Hindlimb muscle (tissue), 1 donor: ENCODE data around the gene CCDC171. TPM values are rescaled to one million over a fixed set of nuclear protein-coding genes. Genes with fewer than 3 reads are reported as not detected.
"Not testable (repeated sequence)": the region's sequence is repeated elsewhere in the genome, so short reads cannot be mapped to it uniquely, and the experiment has no call there.

Source experiments
- DNase-seq: peaks from one replicate; pipeline ENCODE4 v3.0.0-alpha.2; 2013
- polyA plus RNA-seq: library from polyadenylated mRNA; unstranded; fragments of 120-200 nt; gene quantifications from one replicate; pipeline ENCODE4 v1.2.1, GENCODE V29; 2013; ENCODE audit not compliant: insufficient read length

Gene CCDC171
- polyA plus RNA-seq, 1 donor = 2.2 TPM

- DNase-seq = no peak
Measured at GRCh38 chr9:15769547-15769946, 216.7 kb downstream of the CCDC171 start.

GRCh38 chr9:15778861-15779260, 226.0 kb downstream of the CCDC171 start:
- DNase-seq = no peak

GRCh38 chr9:15782106-15782505, 229.3 kb downstream of the CCDC171 start:
- no peak for DNase-seq

GRCh38 chr9:15785584-15785983, 232.7 kb downstream of the CCDC171 start:
- no peak for DNase-seq

- DNase-seq = no peak
Measured at GRCh38 chr9:15786616-15787015, 233.8 kb downstream of the CCDC171 start.

GRCh38 chr9:15810219-15810899, 257.5 kb downstream of the CCDC171 start:
- not testable (repeated sequence) for DNase-seq

GRCh38 chr9:15813076-15813475, 260.2 kb downstream of the CCDC171 start:
- DNase-seq = no peak

- DNase-seq = no peak
Measured at GRCh38 chr9:15824310-15824709, 271.5 kb downstream of the CCDC171 start.

GRCh38 chr9:15831384-15831783, 278.5 kb downstream of the CCDC171 start:
- DNase-seq = no peak

- no peak for DNase-seq
Measured at GRCh38 chr9:15834541-15834940, 281.7 kb downstream of the CCDC171 start.

GRCh38 chr9:15837079-15837679, 284.3 kb downstream of the CCDC171 start:
- DNase-seq = peak; percentile 45

GRCh38 chr9:15842051-15842450, 289.2 kb downstream of the CCDC171 start:
- DNase-seq = no peak

- no peak for DNase-seq
Measured at GRCh38 chr9:15843316-15843715, 290.5 kb downstream of the CCDC171 start.

GRCh38 chr9:15843931-15844330, 291.1 kb downstream of the CCDC171 start:
- no peak for DNase-seq

- no peak for DNase-seq
Measured at GRCh38 chr9:15846611-15847010, 293.8 kb downstream of the CCDC171 start.

- DNase-seq = no peak
Measured at GRCh38 chr9:15849871-15850270, 297.0 kb downstream of the CCDC171 start.

- DNase-seq = no peak
Measured at GRCh38 chr9:15851766-15852165, 298.9 kb downstream of the CCDC171 start.

- no peak for DNase-seq
Measured at GRCh38 chr9:15856591-15856990, 303.7 kb downstream of the CCDC171 start.

GRCh38 chr9:15867334-15867733, 314.5 kb downstream of the CCDC171 start:
- DNase-seq = no peak

- no peak for DNase-seq
Measured at GRCh38 chr9:15867988-15868387, 315.1 kb downstream of the CCDC171 start.

GRCh38 chr9:15873573-15874177, 320.8 kb downstream of the CCDC171 start:
- DNase-seq = peak; percentile 66

- no peak for DNase-seq
Measured at GRCh38 chr9:15882328-15882727, 329.5 kb downstream of the CCDC171 start.

GRCh38 chr9:15882883-15883282, 330.0 kb downstream of the CCDC171 start:
- DNase-seq = no peak

GRCh38 chr9:15885464-15885863, 332.6 kb downstream of the CCDC171 start:
- no peak for DNase-seq
